Esophagus muscularis mucosa (tissue), 4 donors: ENCODE measurements around the gene SPTA1. TPM values are rescaled to one million over a fixed set of nuclear protein-coding genes. Genes with fewer than 3 reads are reported as not detected.

ENCODE experiments used
- DNase-seq: peaks from one replicate; pipeline ENCODE4 v3.0.0-alpha.2; 2017; ENCODE audit errors: extremely low spot score
- H3K27ac ChIP-seq, 4 donors: fragments of 200-600 bp; sonication (generic); replicated peaks in 1 of 4; 1 replicate in 3 of 4; 2 replicates in 1 of 4; pipeline ENCODE4 v1.5.1; 2016 to 2019; ENCODE audit warnings: mild to moderate bottlenecking in 1 of 4
- H3K27me3 ChIP-seq, 4 donors: fragments of 200-600 bp; sonication (generic); one replicate each; pipeline versions ENCODE4 v1.5.1 to v1.6.0; 2016 to 2019
- H3K36me3 ChIP-seq, 4 donors: fragments of 200-600 bp; sonication (generic); one replicate each; pipeline ENCODE4 v1.5.1; 2016 to 2019
- H3K4me1 ChIP-seq, 4 donors: fragments of 200-600 bp; sonication (generic); one replicate each; pipeline ENCODE4 v1.5.1; 2016 to 2019
- H3K4me3 ChIP-seq, 4 donors: fragments of 200-600 bp; sonication (generic); 1 replicate in 2 of 4; 2 replicates in 2 of 4; pipeline ENCODE4 v1.5.1; 2016 to 2019; ENCODE audit warnings: mild to moderate bottlenecking in 4 of 4, moderate library complexity in 1 of 4
- H3K9me3 ChIP-seq, 4 donors: fragments of 200-600 bp; sonication (generic); 1 replicate in 3 of 4; 2 replicates in 1 of 4; pipeline ENCODE4 v1.5.1; 2016 to 2019
- EP300 ChIP-seq: sonication (generic); formaldehyde crosslinking; IDR thresholded peaks from one replicate; pipeline ENCODE4 v1.6.1; 2017; ENCODE audit warnings: antibody characterized with exemption
- POLR2A ChIP-seq: fragments of 450-650 bp; IDR thresholded peaks from one replicate; pipeline ENCODE4 v1.6.1; 2017; ENCODE audit warnings: antibody characterized with exemption, moderate library complexity, mild to moderate bottlenecking, low read depth
- POLR2AphosphoS5 ChIP-seq, 2 donors: sonication (generic); formaldehyde crosslinking; IDR thresholded peaks; one replicate each; pipeline ENCODE4 v1.6.1; 2017; ENCODE audit warnings: antibody characterized with exemption in 2 of 2
- WGBS: methylation state at CpG from one replicate; pipeline ENCODE4 v1.1.5; 2018; 5-methylcytosine and 5-hydroxymethylcytosine counted together
- intact Hi-C: fragments of 100-400 bp; cut with DNase I; formaldehyde crosslinking; loops from one replicate; pipeline ENCODE4 v1.15.1; 2023
- total RNA-seq, 4 donors: library from RNA; depleted of rRNA; stranded (reverse); fragments of >200 nt; gene quantifications; one replicate each; pipeline versions ENCODE4 v1.1.0 to v1.2.1, GENCODE V29; 2016
- TF ChIP-seq, protein P1 (sequence below), 3 experiments: fragments of 200-600 bp in 2 of 3; fragments of 450-650 bp in 1 of 3; sonication (generic) in 2 of 3; IDR thresholded peaks; one replicate each; pipeline ENCODE4 v1.5.1; 2017 to 2019; ENCODE audit warnings: antibody characterized with exemption in 3 of 3, mild to moderate bottlenecking in 2 of 3, moderate library complexity in 1 of 3

The SPTA1 gene
- total RNA-seq, 4 donors from 2014 or later = 0.06 to 2.5 (median 0.33) TPM; not detected in 1

DNA sequence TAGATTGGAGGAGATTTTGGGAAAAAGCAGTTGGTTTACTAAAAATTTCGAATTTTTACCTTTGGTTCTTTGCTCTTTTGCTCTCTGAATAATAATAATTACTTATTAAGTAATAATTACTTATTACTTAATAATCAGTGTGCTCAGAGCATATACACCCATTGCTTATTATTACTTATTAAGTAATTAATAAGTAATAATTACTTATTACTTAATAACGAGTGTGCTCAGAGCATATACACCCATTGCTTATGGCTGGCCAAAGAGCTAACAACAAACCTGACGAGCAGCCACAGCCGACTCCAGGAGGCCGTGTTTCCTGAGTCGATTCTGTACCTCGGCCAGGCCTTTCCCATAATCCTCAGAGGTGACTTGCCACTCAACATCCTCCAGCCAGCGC, 20.5 kb downstream of the SPTA1 start:
- H3K4me3 ChIP-seq = no peak overlapping the region
- 76% methylated on average over 8 of the region's 8 CpGs for WGBS
- intact Hi-C loops = no loop called here
- DNase-seq = no peak
- no peak for TF ChIP-seq POLR2A
- TF ChIP-seq, protein P1, sequence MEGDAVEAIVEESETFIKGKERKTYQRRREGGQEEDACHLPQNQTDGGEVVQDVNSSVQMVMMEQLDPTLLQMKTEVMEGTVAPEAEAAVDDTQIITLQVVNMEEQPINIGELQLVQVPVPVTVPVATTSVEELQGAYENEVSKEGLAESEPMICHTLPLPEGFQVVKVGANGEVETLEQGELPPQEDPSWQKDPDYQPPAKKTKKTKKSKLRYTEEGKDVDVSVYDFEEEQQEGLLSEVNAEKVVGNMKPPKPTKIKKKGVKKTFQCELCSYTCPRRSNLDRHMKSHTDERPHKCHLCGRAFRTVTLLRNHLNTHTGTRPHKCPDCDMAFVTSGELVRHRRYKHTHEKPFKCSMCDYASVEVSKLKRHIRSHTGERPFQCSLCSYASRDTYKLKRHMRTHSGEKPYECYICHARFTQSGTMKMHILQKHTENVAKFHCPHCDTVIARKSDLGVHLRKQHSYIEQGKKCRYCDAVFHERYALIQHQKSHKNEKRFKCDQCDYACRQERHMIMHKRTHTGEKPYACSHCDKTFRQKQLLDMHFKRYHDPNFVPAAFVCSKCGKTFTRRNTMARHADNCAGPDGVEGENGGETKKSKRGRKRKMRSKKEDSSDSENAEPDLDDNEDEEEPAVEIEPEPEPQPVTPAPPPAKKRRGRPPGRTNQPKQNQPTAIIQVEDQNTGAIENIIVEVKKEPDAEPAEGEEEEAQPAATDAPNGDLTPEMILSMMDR (IDR thresholded peaks at IDR 0.05) = no peak
- TF ChIP-seq EP300 = no peak
- TF ChIP-seq POLR2AphosphoS5 (IDR thresholded peaks at IDR 0.05) = no peak
- no peaks in the 10 kb centered on the region for H3K9me3 ChIP-seq
- no peaks in the 10 kb centered on the region for H3K27me3 ChIP-seq
- H3K36me3 ChIP-seq = no peaks in the 10 kb centered on the region
- no peak overlapping the region for H3K27ac ChIP-seq
- no peaks in the 10 kb centered on the region for H3K4me1 ChIP-seq

DNA sequence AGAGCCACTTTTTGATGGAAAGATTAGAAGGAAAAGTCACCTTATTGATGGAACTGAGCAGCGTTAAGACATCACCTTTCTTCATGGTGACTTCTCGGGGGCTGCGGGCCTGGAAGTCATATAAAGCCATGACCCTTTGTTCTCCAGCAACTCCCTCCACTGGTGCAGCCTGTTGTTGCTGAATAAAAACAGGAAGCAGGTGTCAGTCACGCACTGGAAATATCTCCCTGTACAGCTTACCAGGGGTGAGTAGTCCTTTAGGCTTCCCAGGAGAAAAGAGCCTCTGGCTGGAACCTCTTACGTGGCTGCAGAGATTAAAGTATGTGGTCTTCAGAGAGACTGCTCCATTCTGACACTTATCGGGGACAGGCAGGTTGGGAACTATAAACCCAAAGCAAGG, 31.9 kb downstream of the SPTA1 start:
- Histone ChIP-seq H3K4me3 (no peak overlapping the region), H3K27me3 (no peaks in the 10 kb centered on the region), H3K4me1 (no peaks in the 10 kb centered on the region), H3K9me3 (no peaks in the 10 kb centered on the region), H3K36me3 (no peaks in the 10 kb centered on the region), H3K27ac (no peak overlapping the region)
- no peak for DNase-seq
- WGBS = 61% methylated on average over 6 of the region's 6 CpGs
- no peak for TF ChIP-seq POLR2A
- TF ChIP-seq POLR2AphosphoS5 (IDR thresholded peaks at IDR 0.05) = no peak
- TF ChIP-seq, protein P1 (IDR thresholded peaks at IDR 0.05) = no peak
- TF ChIP-seq EP300 = no peak
- intact Hi-C loops = no loop called here

DNA sequence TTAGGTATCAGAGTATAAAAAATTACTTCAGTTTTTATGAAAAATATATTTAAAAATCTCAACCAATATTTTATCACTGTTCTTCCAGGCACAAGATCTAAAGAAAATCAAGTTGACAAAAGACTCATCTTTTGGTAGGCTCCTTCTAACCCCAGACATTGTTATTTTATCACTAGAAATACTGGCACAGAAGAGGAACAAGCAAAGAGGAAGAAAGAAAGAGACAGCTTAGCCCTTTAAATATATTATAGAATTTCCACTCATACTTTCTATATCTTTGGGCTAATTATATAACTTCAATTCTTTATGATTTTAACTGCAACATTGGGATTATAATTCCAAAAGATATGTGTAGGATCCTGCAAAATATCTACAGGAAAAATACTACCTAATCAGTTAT, 32.4 kb downstream of the SPTA1 start:
- Histone ChIP-seq H3K9me3 (no peaks in the 10 kb centered on the region), H3K4me1 (no peaks in the 10 kb centered on the region), H3K36me3 (no peaks in the 10 kb centered on the region), H3K27ac (no peak overlapping the region), H3K4me3 (no peak overlapping the region), H3K27me3 (no peaks in the 10 kb centered on the region)
- intact Hi-C loops = no loop called here
- TF ChIP-seq, protein P1 (IDR thresholded peaks at IDR 0.05) = no peak
- no peak for TF ChIP-seq POLR2A
- TF ChIP-seq POLR2AphosphoS5 (IDR thresholded peaks at IDR 0.05) = no peak
- no peak for TF ChIP-seq EP300
- no peak for DNase-seq

DNA sequence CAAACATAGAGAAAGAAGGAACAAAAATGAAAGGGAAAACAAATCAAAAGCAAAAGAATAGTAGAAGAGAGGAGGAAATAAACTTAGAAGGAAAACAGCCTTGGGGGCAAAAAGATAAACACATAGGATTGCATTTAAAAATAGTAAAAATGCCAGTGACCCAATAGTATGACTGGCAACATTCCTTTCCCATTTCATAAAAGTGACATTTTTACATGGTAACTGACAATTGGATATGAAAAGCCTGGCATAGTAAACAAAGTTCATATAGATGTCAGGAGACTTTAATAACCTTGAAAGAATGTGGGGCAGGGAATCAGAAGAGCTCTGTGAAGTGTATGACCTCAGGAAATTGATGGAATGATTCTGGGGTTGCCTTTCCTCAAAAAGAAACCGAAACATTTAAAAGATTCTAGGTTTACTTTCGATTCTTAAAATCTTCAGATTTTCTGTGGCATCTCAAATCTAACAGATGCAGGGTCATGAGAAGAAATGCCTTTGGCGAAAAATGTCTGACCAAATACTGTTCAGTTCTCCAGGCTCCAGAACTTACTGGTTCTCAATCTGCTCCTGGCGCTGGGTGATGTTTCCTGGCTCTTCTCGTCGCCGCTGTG, 33.7 kb downstream of the SPTA1 start:
- Histone ChIP-seq H3K9me3 (no peaks in the 10 kb centered on the region), H3K27me3 (no peaks in the 10 kb centered on the region), H3K4me3 (no peak overlapping the region), H3K4me1 (no peaks in the 10 kb centered on the region), H3K36me3 (no peaks in the 10 kb centered on the region), H3K27ac (no peak overlapping the region)
- 81% methylated on average over 7 of the region's 7 CpGs for WGBS
- TF ChIP-seq POLR2AphosphoS5 (IDR thresholded peaks at IDR 0.05) = no peak
- TF ChIP-seq POLR2A = no peak
- TF ChIP-seq, protein P1 (IDR thresholded peaks at IDR 0.05) = no peak
- TF ChIP-seq EP300 = no peak
- intact Hi-C loops = no loop called here
- DNase-seq = no peak

DNA sequence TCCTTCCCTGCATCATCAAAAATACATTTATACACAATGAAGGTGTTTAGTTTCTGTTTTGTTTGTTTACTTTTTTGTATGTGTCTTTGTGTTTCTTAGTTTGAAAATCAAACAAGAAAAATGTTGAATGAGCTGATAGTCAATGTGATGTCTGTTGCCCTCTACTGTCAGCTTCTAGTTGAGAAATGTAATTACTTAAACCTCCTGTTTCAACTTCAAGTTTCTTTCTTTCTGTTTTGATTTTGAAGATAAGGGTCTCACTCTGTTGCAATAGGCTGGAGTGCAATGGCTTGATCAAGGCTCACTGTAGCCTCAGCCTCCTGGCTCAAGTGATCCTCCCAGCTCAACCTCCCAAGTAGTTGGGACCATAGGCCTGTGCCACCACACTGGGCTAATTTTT, 37.5 kb downstream of the SPTA1 start:
- Histone ChIP-seq H3K4me3 (no peak overlapping the region), H3K36me3 (no peaks in the 10 kb centered on the region), H3K27me3 (no peaks in the 10 kb centered on the region), H3K4me1 (no peaks in the 10 kb centered on the region), H3K9me3 (no peaks in the 10 kb centered on the region), H3K27ac (no peak overlapping the region)
- TF ChIP-seq POLR2A (no peak), EP300 (no peak), POLR2AphosphoS5 (IDR thresholded peaks at IDR 0.05) (no peak)
- TF ChIP-seq, protein P1 (IDR thresholded peaks at IDR 0.05) = no peak
- intact Hi-C loops = no loop called here
- DNase-seq = no peak
